Skin of body (tissue), 2 donors: Measurements from ENCODE around the gene LHX1. TPM values are rescaled to one million over a fixed set of nuclear protein-coding genes. Genes with fewer than 3 reads are reported as not detected.

Source experiments
- DNase-seq: peaks from one replicate; lab custom pipeline; 2025; lab: John Stamatoyannopoulos, UW
- total RNA-seq: library from RNA; depleted of rRNA; stranded (reverse); fragments of >200 nt; gene quantifications from one replicate; pipeline ENCODE4 v1.2.3, GENCODE V29; 2014

The LHX1 gene
- total RNA-seq, 1 donor from 2014 or later = not detected

GRCh38 chr17:36921095-36921851, 16.0 kb upstream of the LHX1 start:
- no peak for DNase-seq

GRCh38 chr17:36922175-36922574, 15.1 kb upstream of the LHX1 start:
- no peak for DNase-seq

GRCh38 chr17:36923814-36924221, 13.5 kb upstream of the LHX1 start:
- DNase-seq = no peak

GRCh38 chr17:36926226-36926625, 11.0 kb upstream of the LHX1 start:
- no peak for DNase-seq

GRCh38 chr17:36926701-36927100, 10.6 kb upstream of the LHX1 start:
- no peak for DNase-seq

- DNase-seq = no peak
Measured at GRCh38 chr17:36928471-36929345, 8.6 kb upstream of the LHX1 start.

- no peak for DNase-seq
Measured at GRCh38 chr17:36929851-36930582, 7.3 kb upstream of the LHX1 start.

GRCh38 chr17:36930583-36930900, 6.7 kb upstream of the LHX1 start:
- no peak for DNase-seq

- DNase-seq = no peak
Measured at GRCh38 chr17:36931096-36931696, 6.1 kb upstream of the LHX1 start.

GRCh38 chr17:36931697-36932382, 5.4 kb upstream of the LHX1 start:
- DNase-seq = no peak

- DNase-seq = no peak
Measured at GRCh38 chr17:36932383-36932693, 4.9 kb upstream of the LHX1 start.

GRCh38 chr17:36932694-36933511, 4.4 kb upstream of the LHX1 start:
- DNase-seq = no peak

GRCh38 chr17:36933512-36934143, 3.6 kb upstream of the LHX1 start:
- DNase-seq = no peak

GRCh38 chr17:36934144-36934691, 3.1 kb upstream of the LHX1 start:
- no peak for DNase-seq

GRCh38 chr17:36934692-36935630, 2.3 kb upstream of the LHX1 start:
- no peak for DNase-seq

GRCh38 chr17:36935671-36936454, 1.4 kb upstream of the LHX1 start:
- no peak for DNase-seq

- no peak for DNase-seq
Measured at GRCh38 chr17:36936455-36937000, 747 bp upstream of the LHX1 start.
